GM18951 (cell line): ENCODE results near the gene GTF3C5.
"Not testable (repeated sequence)": the region's sequence is repeated elsewhere in the genome, so short reads cannot be mapped to it uniquely, and the experiment has no call there.

Experiments
- POLR2A ChIP-seq: IDR thresholded peaks from 4 replicates; pipeline ENCODE4 v1.6.1; 2011; ENCODE audit warnings: mild to moderate bottlenecking; ENCODE audit not compliant: insufficient read length, insufficient read depth; ENCODE audit errors: extremely low read depth
- in situ Hi-C: fragments of 300-500 bp; cut with MboI; formaldehyde crosslinking; loops from one replicate; pipeline ENCODE4 v1.12.0; 2022; ENCODE audit warnings: low sequenced_read_pairs, mixed read lengths, inconsistent platforms; ENCODE audit not compliant: unreplicated experiment

Gene GTF3C5

GRCh38 chr9:133028221-133028620, 2.6 kb upstream of the GTF3C5 start:
- TF ChIP-seq POLR2A: no peak
- in situ Hi-C loops: no loop called here

DNA sequence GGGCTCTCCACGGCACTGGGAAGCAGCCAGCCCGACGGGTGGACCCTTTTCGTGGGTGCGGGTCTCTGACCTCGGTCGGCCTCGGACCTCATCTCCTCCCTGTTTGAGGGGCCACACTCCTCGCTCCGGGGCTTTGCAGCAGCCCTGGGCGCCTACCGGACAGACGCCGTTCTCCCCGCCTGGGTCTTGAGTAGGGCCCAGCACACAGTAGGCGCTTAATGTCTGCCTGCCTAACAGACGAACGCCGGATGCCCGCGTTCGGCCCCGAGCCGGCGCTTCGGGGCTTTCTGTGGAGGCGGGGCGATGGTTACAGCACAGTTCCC, 842 bp upstream of the GTF3C5 start:
- in situ Hi-C loops: loop anchor here (10.0 kb wide), 1 partner anchor 115 kb away; no protein-coding TSS in a partner anchor

DNA sequence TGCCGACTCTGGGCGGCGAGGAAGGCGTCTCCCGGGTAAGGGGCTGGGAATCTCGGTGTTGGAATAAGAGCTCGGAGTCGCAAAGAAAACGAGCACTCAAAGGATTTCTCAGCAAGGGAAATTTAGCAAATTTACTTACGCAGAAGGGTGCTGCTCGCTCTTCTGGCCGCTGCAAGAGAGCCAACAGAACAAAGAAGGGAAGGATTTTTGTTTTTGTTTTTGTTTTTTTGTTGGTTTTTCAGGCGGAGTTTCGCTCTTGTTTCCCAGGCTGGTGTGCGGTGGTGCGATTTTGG, 279 bp downstream of the GTF3C5 start:
- in situ Hi-C loops: loop anchor here (10.0 kb wide), 1 partner anchor 114 kb away; no protein-coding TSS in a partner anchor

More for the DNA sequence above, 842 bp upstream of the GTF3C5 start:
- no peak for TF ChIP-seq POLR2A

GRCh38 chr9:133031496-133031911, 707 bp downstream of the GTF3C5 start:
- in situ Hi-C loops: loop anchor here (10.0 kb wide), 1 partner anchor 113 kb away; no protein-coding TSS in a partner anchor
- TF ChIP-seq POLR2A: no peak

More for the DNA sequence above, 279 bp downstream of the GTF3C5 start:
- no peak for TF ChIP-seq POLR2A

GRCh38 chr9:133032171-133032570, 1.4 kb downstream of the GTF3C5 start:
- TF ChIP-seq POLR2A: no peak
- in situ Hi-C loops: loop anchor here (10.0 kb wide), 1 partner anchor 113 kb away; no protein-coding TSS in a partner anchor

GRCh38 chr9:133035669-133036068, 4.9 kb downstream of the GTF3C5 start:
- TF ChIP-seq POLR2A: no peak
- in situ Hi-C loops: loop anchor here (10.0 kb wide), 1 partner anchor 109 kb away; no protein-coding TSS in a partner anchor

GRCh38 chr9:133037775-133038515, 7.1 kb downstream of the GTF3C5 start:
- in situ Hi-C loops: loop anchor here (10.0 kb wide), 1 partner anchor 107 kb away; no protein-coding TSS in a partner anchor
- no peak for TF ChIP-seq POLR2A

GRCh38 chr9:133040892-133041479, 10.2 kb downstream of the GTF3C5 start:
- in situ Hi-C loops: not testable (repeated sequence)

DNA sequence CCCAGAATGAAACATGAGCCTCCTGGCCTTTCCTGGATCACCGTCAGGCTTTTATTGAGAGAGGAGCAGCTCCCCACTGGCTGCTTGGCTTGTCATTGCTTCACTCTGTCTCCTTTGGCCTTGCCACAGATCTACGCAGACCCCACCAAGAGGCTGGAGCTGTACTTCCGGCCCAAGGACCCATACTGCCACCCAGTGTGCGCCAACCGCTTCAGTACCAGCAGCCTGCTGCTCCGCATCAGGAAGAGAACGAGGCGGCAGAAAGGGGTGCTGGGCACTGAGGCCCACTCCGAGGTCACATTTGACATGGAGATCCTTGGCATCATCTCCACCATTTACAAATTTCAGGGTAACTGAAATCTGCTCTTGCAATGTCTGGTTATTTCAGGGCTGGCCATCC, 11.2 kb downstream of the GTF3C5 start:
- in situ Hi-C loops: no loop called here
- no peak for TF ChIP-seq POLR2A

DNA sequence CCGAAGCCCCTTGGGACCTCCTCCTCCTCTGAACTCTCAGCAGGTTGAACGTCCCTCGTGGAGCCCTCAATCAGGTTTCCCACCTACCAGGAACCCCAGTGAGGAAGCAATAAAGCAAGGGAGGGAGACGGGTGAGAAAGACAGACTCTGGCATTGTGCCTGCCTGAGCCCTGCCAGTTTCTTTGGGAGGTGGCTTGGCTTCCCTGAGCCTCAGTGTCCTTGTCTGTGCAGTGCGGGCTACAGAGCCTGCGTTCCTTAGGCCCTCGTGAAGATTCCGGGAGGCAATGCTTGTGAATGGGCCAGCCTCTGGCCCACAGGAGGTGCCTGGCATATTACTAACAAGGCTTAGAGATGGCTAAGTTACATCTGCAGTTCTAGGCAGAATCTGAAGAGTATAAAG, 11.9 kb downstream of the GTF3C5 start:
- TF ChIP-seq POLR2A: no peak
- in situ Hi-C loops: no loop called here

DNA sequence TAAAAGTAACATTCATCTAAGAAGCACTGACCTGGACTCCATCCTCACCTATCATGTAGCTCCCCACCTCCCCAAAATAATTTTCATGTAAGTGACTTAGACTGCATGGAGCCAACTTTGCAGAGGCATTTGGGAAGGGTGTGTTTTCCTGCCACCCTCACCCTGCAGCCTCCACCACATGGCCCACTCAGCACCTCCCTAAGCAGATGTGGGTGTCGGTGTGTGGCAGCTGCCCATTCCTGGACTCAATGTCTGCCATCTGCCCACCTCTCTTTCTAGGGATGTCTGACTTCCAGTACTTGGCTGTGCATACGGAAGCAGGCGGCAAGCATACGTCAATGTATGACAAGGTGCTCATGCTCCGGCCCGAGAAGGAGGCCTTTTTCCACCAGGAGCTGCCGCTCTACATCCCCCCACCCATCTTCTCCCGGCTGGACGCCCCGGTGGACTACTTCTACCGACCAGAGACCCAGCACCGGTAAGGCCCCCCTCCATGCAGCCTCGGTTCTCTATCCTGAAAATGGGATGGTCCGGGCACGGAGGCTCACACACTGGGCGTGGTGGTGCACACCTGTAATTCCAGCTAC, 12.7 kb downstream of the GTF3C5 start:
- in situ Hi-C loops: no loop called here

GRCh38 chr9:133044125-133044524, 13.3 kb downstream of the GTF3C5 start:
- in situ Hi-C loops: no loop called here
- no peak for TF ChIP-seq POLR2A

More for the DNA sequence above, 12.7 kb downstream of the GTF3C5 start:
- no peak for TF ChIP-seq POLR2A

- no peak for TF ChIP-seq POLR2A
- in situ Hi-C loops: no loop called here
Observed at GRCh38 chr9:133044661-133045060, 13.9 kb downstream of the GTF3C5 start.

GRCh38 chr9:133045132-133045531, 14.3 kb downstream of the GTF3C5 start:
- TF ChIP-seq POLR2A: no peak
- in situ Hi-C loops: no loop called here
